Activated CD4-positive, alpha-beta T cell treated with anti-CD3 and anti-CD28 coated beads, Interleukin-2, amount 50 U/mL, for 16 hours (primary cell): ENCODE data around the gene MB.

Source experiments
- DNase-seq: peaks from one replicate; pipeline ENCODE4 v3.0.0-alpha.2; 2020

MB gene

DNA sequence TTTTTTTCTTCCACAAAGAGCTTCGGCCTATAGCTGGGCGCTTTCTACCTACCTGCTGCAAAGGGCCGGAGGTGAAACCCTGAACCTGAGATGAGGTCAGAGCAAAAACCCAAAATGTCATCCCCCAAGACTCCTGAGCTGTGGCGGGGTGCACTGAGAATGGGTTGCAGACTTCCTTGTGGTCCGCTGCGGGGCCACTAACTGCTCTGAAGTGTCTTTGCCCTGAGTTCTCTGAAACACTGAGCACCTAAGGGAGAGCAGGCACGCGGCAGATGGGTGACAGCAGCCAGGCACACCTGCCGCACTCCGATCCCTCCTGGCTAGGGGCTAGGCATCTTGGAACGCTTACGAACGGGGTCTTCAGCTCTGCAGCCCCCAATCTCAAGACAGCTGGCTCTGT is 47.2 kb downstream of the MB start:
- no peak for DNase-seq

DNA sequence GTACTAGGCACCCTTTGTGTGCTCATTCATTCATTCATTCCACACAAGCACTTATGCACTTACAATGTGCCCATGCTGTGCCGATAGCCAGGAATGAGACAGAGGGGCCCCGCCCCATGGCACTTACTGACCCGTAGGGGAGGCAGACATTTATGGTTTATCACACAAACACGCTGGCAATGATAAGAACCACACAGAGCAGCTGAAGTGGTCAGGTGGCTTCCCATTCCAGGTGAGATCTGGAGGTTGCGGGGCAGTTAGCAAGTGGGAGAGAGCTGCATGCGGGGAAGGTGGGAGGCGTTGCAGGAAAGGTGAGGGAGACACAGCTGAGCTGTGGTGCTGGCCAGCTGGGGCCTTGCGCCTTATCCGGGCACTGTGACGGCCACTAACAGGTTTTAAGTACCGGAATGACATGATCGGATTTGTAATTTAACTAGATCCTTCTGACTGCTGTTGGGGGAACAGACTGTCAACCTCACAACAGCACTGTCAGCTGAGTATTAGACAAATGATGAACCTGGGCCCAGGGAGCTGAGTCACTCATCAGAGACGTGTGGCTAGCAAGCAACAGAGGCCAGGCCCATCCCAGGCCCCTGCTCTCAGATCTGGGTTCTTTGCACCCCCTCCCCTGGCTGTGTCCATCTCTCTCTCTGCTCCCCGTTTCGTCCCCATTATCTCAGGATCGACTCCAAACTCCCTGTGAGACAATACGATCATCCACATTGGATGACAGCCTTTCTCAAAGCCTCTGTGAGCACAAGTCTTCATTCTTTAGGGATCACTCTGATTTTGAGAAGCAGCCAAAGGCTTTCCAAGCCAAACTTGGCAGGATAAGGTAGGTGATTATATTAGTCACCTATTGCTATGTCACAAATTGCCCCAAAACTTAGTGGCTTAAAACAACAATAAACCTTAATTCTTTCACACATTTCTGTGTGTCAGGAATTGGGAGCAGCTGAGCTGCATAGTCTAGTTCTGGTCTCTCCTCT is 48.1 kb downstream of the MB start:
- DNase-seq: no peak

GRCh38 chr22:35567351-35568141 is 49.6 kb downstream of the MB start:
- DNase-seq: no peak

- no peak for DNase-seq
Observed at GRCh38 chr22:35564975-35565867, 51.9 kb downstream of the MB start.

- no peak for DNase-seq
Observed at GRCh38 chr22:35563211-35563610, 53.9 kb downstream of the MB start.

GRCh38 chr22:35561796-35562526 is 55.2 kb downstream of the MB start:
- DNase-seq: peak; percentile 13

- no peak for DNase-seq
Observed at GRCh38 chr22:35560824-35561223, 56.3 kb downstream of the MB start.

DNA sequence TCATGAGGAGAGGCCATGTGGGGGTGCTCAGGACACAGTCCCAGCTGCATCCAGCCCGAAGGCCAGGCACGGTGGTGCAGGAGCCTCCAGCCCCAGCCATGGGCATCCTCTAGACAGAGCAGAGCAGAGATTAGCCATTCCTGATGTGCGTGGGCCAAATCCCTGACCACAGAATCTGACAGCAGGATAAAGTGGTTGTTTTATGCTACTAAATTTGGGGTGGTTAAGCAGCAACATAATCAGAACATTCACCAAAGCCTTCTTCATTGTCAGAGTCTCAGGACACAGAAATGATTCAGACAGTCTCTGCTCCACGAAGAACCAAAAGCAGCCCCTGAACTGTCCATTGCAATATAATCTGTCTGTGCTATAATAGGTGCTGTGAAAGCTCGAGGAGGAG is 56.8 kb downstream of the MB start:
- no peak for DNase-seq

DNA sequence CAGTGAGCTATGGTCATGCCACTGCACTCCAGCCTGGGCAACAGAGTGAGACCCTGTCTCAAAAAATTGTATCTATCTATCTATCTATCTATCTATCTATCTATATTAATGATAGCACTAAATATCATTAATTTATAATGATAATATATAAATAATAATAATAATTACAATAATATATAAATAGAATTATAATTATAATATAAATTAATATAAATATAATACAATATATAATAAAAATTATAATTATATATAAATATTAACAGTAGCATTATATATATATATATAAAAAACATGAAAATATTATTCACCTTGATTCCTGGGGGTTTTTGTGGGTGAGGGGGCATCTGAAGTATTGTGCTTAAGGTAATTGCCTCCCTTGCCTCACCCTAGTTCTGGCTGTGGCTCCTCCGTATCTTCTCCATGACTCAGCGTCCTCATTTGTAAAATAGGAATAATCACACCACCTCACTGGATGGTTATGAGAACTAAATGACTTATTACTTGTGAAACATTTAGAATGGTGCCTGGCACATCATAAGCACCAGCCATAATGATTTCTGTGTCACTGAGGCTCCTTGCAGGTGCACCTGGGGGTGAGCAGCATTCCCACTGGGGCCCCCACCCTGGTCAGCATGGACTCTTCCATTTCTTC is 57.6 kb downstream of the MB start:
- DNase-seq: no peak

- DNase-seq: no peak
Observed at GRCh38 chr22:35558719-35559118, 58.4 kb downstream of the MB start.

GRCh38 chr22:35558031-35558430 is 59.1 kb downstream of the MB start:
- no peak for DNase-seq
